Measurements from ENCODE around the gene BSX. TPM values are rescaled to one million over a fixed set of nuclear protein-coding genes. Genes with fewer than 3 reads are reported as not detected.

BSX gene
- polyA plus RNA-seq, 1 experiment: not detected

DNA sequence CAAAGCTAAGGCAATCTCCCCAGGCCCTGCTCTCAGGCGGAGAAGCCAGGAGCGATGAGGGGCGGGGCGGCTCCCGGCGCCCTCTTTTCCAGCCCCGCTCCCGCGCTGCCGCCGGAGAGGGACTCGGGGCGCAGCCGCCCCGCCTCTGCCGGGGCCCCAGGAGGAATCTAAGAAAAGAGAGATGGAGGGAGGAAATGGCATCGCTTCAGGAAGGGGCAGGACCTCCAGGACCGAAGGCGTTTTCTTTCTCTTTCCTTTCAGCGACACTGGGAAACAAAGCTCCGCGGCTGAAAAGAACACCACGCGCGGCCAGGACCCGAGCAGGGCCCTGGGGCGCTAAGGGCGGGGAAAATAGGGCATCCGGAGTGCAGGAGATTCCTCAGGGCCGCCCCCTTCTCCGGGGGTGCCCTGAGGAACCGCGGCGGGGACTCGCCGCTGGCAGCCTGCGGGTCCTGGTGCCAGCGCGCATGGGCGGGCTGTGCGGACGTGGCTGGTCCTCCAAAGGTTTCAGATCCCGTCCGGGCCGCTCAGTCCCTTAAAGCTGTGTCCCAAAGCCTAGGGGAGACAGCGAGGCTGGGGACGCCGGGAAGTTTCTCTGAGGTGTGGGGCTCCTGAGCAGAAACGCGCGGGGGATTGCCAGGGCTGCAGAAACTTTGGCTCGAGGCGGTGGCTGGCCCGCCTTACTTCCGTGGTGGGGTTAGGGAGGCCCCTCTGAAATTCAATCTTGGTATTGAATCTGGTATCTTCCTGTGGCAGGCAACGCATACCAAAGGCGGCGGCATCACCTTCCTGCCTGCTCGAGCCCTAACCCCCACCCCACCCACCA is 2.8 kb upstream of the BSX start:
- CTCF ChIA-PET: interaction anchor here (1.2 kb wide), 1 partner anchor 196 kb away, joined by 3 read pairs; no protein-coding TSS in a partner anchor
- TF ChIP-seq, protein P1, sequence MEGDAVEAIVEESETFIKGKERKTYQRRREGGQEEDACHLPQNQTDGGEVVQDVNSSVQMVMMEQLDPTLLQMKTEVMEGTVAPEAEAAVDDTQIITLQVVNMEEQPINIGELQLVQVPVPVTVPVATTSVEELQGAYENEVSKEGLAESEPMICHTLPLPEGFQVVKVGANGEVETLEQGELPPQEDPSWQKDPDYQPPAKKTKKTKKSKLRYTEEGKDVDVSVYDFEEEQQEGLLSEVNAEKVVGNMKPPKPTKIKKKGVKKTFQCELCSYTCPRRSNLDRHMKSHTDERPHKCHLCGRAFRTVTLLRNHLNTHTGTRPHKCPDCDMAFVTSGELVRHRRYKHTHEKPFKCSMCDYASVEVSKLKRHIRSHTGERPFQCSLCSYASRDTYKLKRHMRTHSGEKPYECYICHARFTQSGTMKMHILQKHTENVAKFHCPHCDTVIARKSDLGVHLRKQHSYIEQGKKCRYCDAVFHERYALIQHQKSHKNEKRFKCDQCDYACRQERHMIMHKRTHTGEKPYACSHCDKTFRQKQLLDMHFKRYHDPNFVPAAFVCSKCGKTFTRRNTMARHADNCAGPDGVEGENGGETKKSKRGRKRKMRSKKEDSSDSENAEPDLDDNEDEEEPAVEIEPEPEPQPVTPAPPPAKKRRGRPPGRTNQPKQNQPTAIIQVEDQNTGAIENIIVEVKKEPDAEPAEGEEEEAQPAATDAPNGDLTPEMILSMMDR (IDR thresholded peaks at IDR 0.05; ENCODE audit: insufficient read depth, low read depth, low read length): no peak
- POLR2A ChIA-PET: interaction anchor here (0.6 kb wide), 1 partner anchor 133 kb away, joined by 4 read pairs; no protein-coding TSS in a partner anchor

DNA sequence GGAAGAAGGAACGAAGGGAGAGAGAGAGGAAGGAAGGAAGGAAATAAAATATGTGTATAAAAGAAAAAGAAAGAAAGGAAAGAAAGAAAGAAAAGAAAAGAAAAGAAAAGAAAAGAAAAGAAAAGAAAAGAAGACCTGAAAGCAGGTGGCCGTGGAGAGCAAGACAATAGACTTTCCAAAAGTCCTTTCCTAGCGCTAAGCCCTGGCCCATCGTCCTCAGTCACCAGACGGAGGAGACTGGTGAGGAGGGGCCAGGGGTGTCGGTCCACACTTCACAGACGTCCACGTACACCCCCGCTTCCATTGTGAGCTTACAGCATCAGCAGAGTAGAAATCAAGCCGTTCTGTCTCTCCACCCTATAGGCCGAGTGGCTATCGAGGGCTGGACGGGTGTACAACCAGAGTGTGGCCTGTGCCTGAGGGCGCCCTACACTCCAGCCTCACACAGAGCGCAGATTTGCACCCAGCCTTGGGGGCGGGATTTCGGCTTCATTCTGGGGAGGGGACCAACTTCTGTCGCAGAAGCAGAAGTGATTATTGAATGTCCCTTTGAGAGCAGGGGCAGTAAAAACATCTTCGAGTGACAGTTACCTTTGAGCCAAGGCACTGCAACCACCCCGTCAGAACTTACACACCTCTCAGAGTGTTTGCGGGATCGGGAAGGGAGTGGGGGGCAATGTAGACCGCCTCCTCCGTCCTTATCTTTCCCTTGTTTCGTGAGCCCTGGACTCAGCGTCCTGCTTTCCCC is 2.0 kb upstream of the BSX start:
- H3K36me3 ChIP-seq (ENCODE audit: control insufficient read depth, insufficient read depth, low read length): no peaks in the 10 kb centered on the region
- ChIA-PET CTCF (interaction anchor here (1.2 kb wide), 1 partner anchor 195 kb away, joined by 3 read pairs; no protein-coding TSS in a partner anchor), POLR2A (no interaction called here)
- no peak for DNase-seq (ENCODE audit: low read depth)
- peak overlapping the region; percentile 63 for H3K4me3 ChIP-seq (ENCODE audit: low read depth, low read length)
- peaks cover 49% of the 10 kb centered on the region for H3K27me3 ChIP-seq (ENCODE audit: control insufficient read depth, insufficient read depth, low read length)
- TF ChIP-seq, protein P1 (IDR thresholded peaks at IDR 0.05; ENCODE audit: insufficient read depth, low read depth, low read length): no peak

More for the DNA sequence above, 2.8 kb upstream of the BSX start:
- no peak for DNase-seq (ENCODE audit: low read depth)
- Histone ChIP-seq H3K36me3 (ENCODE audit: control insufficient read depth, insufficient read depth, low read length) (no peaks in the 10 kb centered on the region), H3K27me3 (ENCODE audit: control insufficient read depth, insufficient read depth, low read length) (peaks cover 45% of the 10 kb centered on the region), H3K4me3 (ENCODE audit: low read depth, low read length) (peak overlapping the region; percentile 63)

DNA sequence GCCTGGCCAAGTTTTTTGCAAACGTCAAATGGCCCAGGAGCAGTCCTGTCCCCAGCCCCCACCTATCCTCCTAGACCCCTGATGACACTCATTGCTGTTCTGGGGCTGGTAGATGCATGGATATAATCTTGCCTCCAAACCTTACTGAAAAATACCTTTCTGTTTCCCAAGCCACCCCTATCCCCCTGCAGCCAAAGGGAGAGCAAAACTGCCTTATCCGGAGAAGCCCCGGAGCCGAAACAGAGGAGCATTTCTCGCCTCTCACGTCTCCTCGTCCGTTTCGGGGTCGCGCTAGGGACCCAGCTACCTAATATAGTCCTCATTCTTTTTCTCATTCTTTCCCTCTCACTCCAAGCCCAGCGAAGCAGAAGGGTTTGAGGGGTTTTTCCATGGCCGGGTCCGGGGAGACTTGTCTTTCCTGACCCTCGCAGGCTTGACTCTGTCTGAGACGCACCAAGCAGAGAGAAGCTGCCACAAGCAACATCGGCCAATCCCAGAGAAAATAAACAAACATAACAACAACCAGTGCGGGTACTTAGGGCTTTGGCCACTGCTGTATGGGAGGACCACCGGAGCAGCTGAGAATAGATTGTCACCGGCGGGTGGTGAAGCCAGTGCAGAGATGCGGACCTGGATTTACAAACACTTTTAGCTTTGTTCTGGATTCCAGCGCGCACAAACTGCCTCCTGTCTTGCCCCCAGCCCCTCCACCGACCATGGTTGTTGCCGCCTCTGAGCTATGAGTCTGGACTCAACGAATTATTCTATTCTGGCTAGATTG is 1.6 kb downstream of the BSX start:
- ChIA-PET POLR2A (no interaction called here), CTCF (interaction anchor here (1.5 kb wide), 1 partner anchor 43 kb away, joined by 3 read pairs; no protein-coding TSS in a partner anchor)
- H3K4me3 ChIP-seq (ENCODE audit: low read depth, low read length): no peak overlapping the region
- TF ChIP-seq, protein P1 (IDR thresholded peaks at IDR 0.05; ENCODE audit: insufficient read depth, low read depth, low read length): no peak
- H3K36me3 ChIP-seq (ENCODE audit: control insufficient read depth, insufficient read depth, low read length): no peaks in the 10 kb centered on the region
- peaks cover 68% of the 10 kb centered on the region for H3K27me3 ChIP-seq (ENCODE audit: control insufficient read depth, insufficient read depth, low read length)
- DNase-seq (ENCODE audit: low read depth): no peak

DNA sequence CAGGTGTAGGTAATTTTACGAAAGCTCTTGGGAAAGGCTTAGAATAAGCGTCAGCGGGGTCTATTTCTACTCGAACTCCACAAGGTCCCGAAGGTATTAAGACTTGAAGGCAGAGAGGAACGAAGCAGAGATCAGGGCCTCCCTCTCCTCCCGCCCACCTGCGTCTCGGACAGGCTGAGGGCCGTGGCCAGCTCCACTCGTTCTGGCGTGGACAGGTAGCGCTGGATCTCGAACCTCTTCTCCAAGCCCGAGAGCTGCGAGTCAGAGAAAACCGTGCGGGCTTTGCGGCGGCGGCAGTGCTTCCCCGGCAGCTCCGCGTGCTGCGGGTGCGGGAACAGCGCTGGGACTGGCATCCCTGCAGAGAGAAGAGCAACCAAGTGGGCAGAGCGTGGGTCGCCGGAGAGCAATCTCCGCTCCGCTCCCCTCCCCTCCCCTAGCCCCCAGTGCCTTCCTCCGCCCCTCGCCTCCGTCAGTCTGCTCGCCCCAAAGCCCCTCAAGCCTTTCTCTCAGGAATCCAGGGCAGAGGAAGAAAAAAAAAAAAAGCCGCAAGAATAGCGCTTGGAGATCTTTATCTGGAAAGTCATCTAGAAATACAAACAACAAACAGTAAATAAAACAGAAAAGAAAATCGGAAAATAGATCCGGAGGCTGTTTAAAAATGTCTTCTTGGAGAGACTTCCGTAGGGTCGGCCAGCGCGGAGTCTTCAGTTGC is 2.4 kb downstream of the BSX start:
- no peak overlapping the region for H3K4me3 ChIP-seq (ENCODE audit: low read depth, low read length)
- no peak for DNase-seq (ENCODE audit: low read depth)
- H3K27me3 ChIP-seq (ENCODE audit: control insufficient read depth, insufficient read depth, low read length): peaks cover 64% of the 10 kb centered on the region
- POLR2A ChIA-PET: no interaction called here
- TF ChIP-seq, protein P1 (IDR thresholded peaks at IDR 0.05; ENCODE audit: insufficient read depth, low read depth, low read length): no peak
- CTCF ChIA-PET: interaction anchor here (0.5 to 1.5 kb wide), 3 partner anchors 44 to 1536 kb away, joined by 3 read pairs; no protein-coding TSS in a partner anchor
- H3K36me3 ChIP-seq (ENCODE audit: control insufficient read depth, insufficient read depth, low read length): no peaks in the 10 kb centered on the region
